Measurements from ENCODE around the gene PCDHGB5. TPM values are rescaled to one million over a fixed set of nuclear protein-coding genes. Genes with fewer than 3 reads are reported as not detected.

PCDHGB5 gene
- total RNA-seq, 4 donors from 2014 or later, result 12.3 to 17.6 (median 14.6) TPM

GRCh38 chr5:141439411-141440141 is 41.8 kb downstream of the PCDHGB5 start:
- intact Hi-C loops (cut with DNase I; ENCODE audit: low total_unique reads), result no loop called here
- H3K4me3 ChIP-seq (ENCODE audit: low read depth, poor library complexity, severe bottlenecking), result no peak overlapping the region
- TF ChIP-seq CTCF (IDR thresholded peaks at IDR 0.05), result no peak
- TF ChIP-seq POLR2A (IDR thresholded peaks at IDR 0.05), result no peak
- DNase-seq (ENCODE audit: low spot score in 2 of 2), result no peak
- 69 to 72% methylated on average over 10 of the region's 10 CpGs for WGBS, 2 donors

GRCh38 chr5:141440341-141440740 is 42.6 kb downstream of the PCDHGB5 start:
- intact Hi-C loops (cut with DNase I; ENCODE audit: low total_unique reads), result no loop called here
- whole genome bisulfite sequencing, 2 donors, result 92 to 95% methylated on average over 9 of the region's 9 CpGs
- no peak for DNase-seq (ENCODE audit: low spot score in 2 of 2)
- no peak for TF ChIP-seq POLR2A (IDR thresholded peaks at IDR 0.05)
- TF ChIP-seq CTCF (IDR thresholded peaks at IDR 0.05), result no peak
- no peak overlapping the region for H3K4me3 ChIP-seq (ENCODE audit: low read depth, poor library complexity, severe bottlenecking)

- no peak for DNase-seq (ENCODE audit: low spot score in 2 of 2)
- 54% methylated on average over 42 to 50 of the region's 50 CpGs for WGBS, 2 donors
- intact Hi-C loops (cut with DNase I; ENCODE audit: low total_unique reads), result no loop called here
- no peak overlapping the region for H3K4me3 ChIP-seq (ENCODE audit: low read depth, poor library complexity, severe bottlenecking)
- TF ChIP-seq CTCF (IDR thresholded peaks at IDR 0.05) (no peak), POLR2A (IDR thresholded peaks at IDR 0.05) (no peak)
Measured at GRCh38 chr5:141441571-141442170, 43.9 kb downstream of the PCDHGB5 start.

Other genes with a start within 250 kb of the PCDHGB5 start
- 1 to 10 TPM in 2 of 4 donors, under 1 TPM in 1, not detected in 1; 0.93 to 1.3 (median 1.3) TPM for gene PCDHB6, start 247.9 kb upstream of the PCDHGB5 start, total RNA-seq
- gene PCDHB7, start 225.3 kb upstream of the PCDHGB5 start, total RNA-seq, result 1 to 10 TPM in 1 of 4 donors, under 1 TPM in 3; 0.49 to 1.1 (median 0.58) TPM
- 1 to 10 TPM in 2 of 4 donors, under 1 TPM in 2; 0.10 to 1.2 (median 0.76) TPM for gene PCDHB8, start 220.2 kb upstream of the PCDHGB5 start, total RNA-seq
- 1 to 10 TPM in 3 of 4 donors, under 1 TPM in 1; 0.55 to 3.2 (median 1.9) TPM for gene PCDHB16, start 215.6 kb upstream of the PCDHGB5 start, total RNA-seq
- 1 to 10 TPM in 2 of 4 donors, under 1 TPM in 2; 0.38 to 2.2 (median 1.2) TPM for gene PCDHB9, start 210.8 kb upstream of the PCDHGB5 start, total RNA-seq
- 1 to 10 TPM in 2 of 4 donors, under 1 TPM in 2; 0.19 to 1.5 (median 0.76) TPM for gene PCDHB10, start 205.6 kb upstream of the PCDHGB5 start, total RNA-seq
- 1 to 10 TPM in 3 of 4 donors, under 1 TPM in 1; 0.63 to 1.7 (median 1.4) TPM for gene PCDHB11, start 198.3 kb upstream of the PCDHGB5 start, total RNA-seq
- 1 to 10 TPM in 2 of 4 donors, under 1 TPM in 1, not detected in 1; 0.49 to 3.2 (median 2.3) TPM for gene PCDHB12, start 189.2 kb upstream of the PCDHGB5 start, total RNA-seq
- gene PCDHB13, start 184.0 kb upstream of the PCDHGB5 start, total RNA-seq, result 1 to 10 TPM; 3.3 to 9.0 (median 5.0) TPM
- gene PCDHB14, start 174.6 kb upstream of the PCDHGB5 start, total RNA-seq, result 1 to 10 TPM; 5.4 to 7.5 (median 6.2) TPM
- gene PCDHB15, start 152.6 kb upstream of the PCDHGB5 start, total RNA-seq, result 1 to 10 TPM in 3 of 4 donors, under 1 TPM in 1; 0.46 to 2.0 (median 1.4) TPM
- gene SLC25A2, start 93.9 kb upstream of the PCDHGB5 start, total RNA-seq, result 1 to 10 TPM in 1 of 4 donors, under 1 TPM in 2, not detected in 1; 0.66 to 5.0 (median 0.67) TPM
- 10 to 100 TPM; 46.9 to 76.0 (median 64.9) TPM for gene TAF7, start 77.2 kb upstream of the PCDHGB5 start, total RNA-seq
- under 1 TPM in 3 of 4 donors, not detected in 1; 0.52 to 0.54 (median 0.53) TPM for gene PCDHGA1, start 67.4 kb upstream of the PCDHGB5 start, total RNA-seq
- 1 to 10 TPM; 1.4 to 5.3 (median 1.9) TPM for gene PCDHGA2, start 59.2 kb upstream of the PCDHGB5 start, total RNA-seq
- gene PCDHGA3, start 54.1 kb upstream of the PCDHGB5 start, total RNA-seq, result 1 to 10 TPM; 1.0 to 3.5 (median 2.9) TPM
- gene PCDHGB1, start 47.8 kb upstream of the PCDHGB5 start, total RNA-seq, result 1 to 10 TPM in 3 of 4 donors, under 1 TPM in 1; 0.30 to 1.3 (median 1.1) TPM
- gene PCDHGA4, start 42.9 kb upstream of the PCDHGB5 start, total RNA-seq, result 1 to 10 TPM in 3 of 4 donors, under 1 TPM in 1; 0.25 to 4.3 (median 2.4) TPM
- gene PCDHGB2, start 38.0 kb upstream of the PCDHGB5 start, total RNA-seq, result 1 to 10 TPM; 2.1 to 4.0 (median 2.6) TPM
- 1 to 10 TPM in 3 of 4 donors, under 1 TPM in 1; 0.51 to 3.4 (median 1.6) TPM for gene PCDHGA5, start 33.8 kb upstream of the PCDHGB5 start, total RNA-seq
- gene PCDHGB3, start 27.7 kb upstream of the PCDHGB5 start, total RNA-seq, result 1 to 10 TPM; 3.0 to 7.9 (median 4.8) TPM
- 1 to 10 TPM; 2.5 to 3.7 (median 3.6) TPM for gene PCDHGA6, start 24.1 kb upstream of the PCDHGB5 start, total RNA-seq
- gene PCDHGA7, start 15.2 kb upstream of the PCDHGB5 start, total RNA-seq, result 1 to 10 TPM; 2.2 to 2.5 (median 2.5) TPM
- gene PCDHGB4, start 10.2 kb upstream of the PCDHGB5 start, total RNA-seq, result 1 to 10 TPM; 5.2 to 8.9 (median 8.4) TPM
- gene PCDHGA8, start 5.3 kb upstream of the PCDHGB5 start, total RNA-seq, result 1 to 10 TPM in 3 of 4 donors, under 1 TPM in 1; 0.97 to 2.2 (median 1.6) TPM
- 1 to 10 TPM; 5.6 to 8.2 (median 6.3) TPM for gene PCDHGA9, start 4.8 kb downstream of the PCDHGB5 start, total RNA-seq
- gene PCDHGB6, start 10.1 kb downstream of the PCDHGB5 start, total RNA-seq, result 1 to 10 TPM; 4.4 to 7.4 (median 6.6) TPM
- gene PCDHGA10, start 15.0 kb downstream of the PCDHGB5 start, total RNA-seq, result 10 to 100 TPM in 1 of 4 donors, 1 to 10 TPM in 3; 6.8 to 11.7 (median 8.3) TPM
- 10 to 100 TPM in 2 of 4 donors, 1 to 10 TPM in 2; 8.0 to 11.3 (median 10.1) TPM for gene PCDHGB7, start 19.7 kb downstream of the PCDHGB5 start, total RNA-seq
- gene PCDHGA11, start 23.1 kb downstream of the PCDHGB5 start, total RNA-seq, result 1 to 10 TPM; 3.2 to 6.9 (median 3.7) TPM
- gene PCDHGA12, start 32.6 kb downstream of the PCDHGB5 start, total RNA-seq, result 1 to 10 TPM; 3.4 to 9.1 (median 6.3) TPM
- gene PCDHGC3, start 78.0 kb downstream of the PCDHGB5 start, total RNA-seq, result 10 to 100 TPM; 45.5 to 80.8 (median 49.7) TPM
- gene PCDHGC4, start 87.1 kb downstream of the PCDHGB5 start, total RNA-seq, result 10 to 100 TPM in 1 of 4 donors, 1 to 10 TPM in 3; 1.2 to 34.5 (median 2.2) TPM
- gene PCDHGC5, start 91.1 kb downstream of the PCDHGB5 start, total RNA-seq, result 1 to 10 TPM; 1.1 to 1.7 (median 1.7) TPM
- gene DIAPH1, start 221.1 kb downstream of the PCDHGB5 start, total RNA-seq, result 100 to 1,000 TPM in 1 of 4 donors, 10 to 100 TPM in 3; 64.9 to 101 (median 88.7) TPM
- 10 to 100 TPM; 49.4 to 66.4 (median 52.7) TPM for gene HDAC3, start 238.9 kb downstream of the PCDHGB5 start, total RNA-seq
- gene RELL2, start 239.1 kb downstream of the PCDHGB5 start, total RNA-seq, result 10 to 100 TPM in 2 of 4 donors, 1 to 10 TPM in 2; 5.9 to 11.4 (median 9.0) TPM